OCI-LY1 (cell line): Measurements from ENCODE around the gene TSPYL4.

Source experiments
- H2AFZ ChIP-seq: fragments of 200-600 bp; sonication (generic), shearing (Covaris generic); 2 replicates; pipeline ENCODE4 v1.6.0; 2014; ENCODE audit warnings: antibody characterized with exemption, mild to moderate bottlenecking, low read length
- H3F3A ChIP-seq: fragments of 200-600 bp; sonication (generic), shearing (Covaris generic); 2 replicates; pipeline ENCODE4 v1.6.0; 2014; ENCODE audit warnings: mild to moderate bottlenecking, antibody characterized with exemption, low read length, moderate library complexity; ENCODE audit not compliant: insufficient read depth
- H3K27ac ChIP-seq: fragments of 200-600 bp; sonication (generic); 2 replicates; pipeline ENCODE4 v1.5.1; 2014; ENCODE audit warnings: low read length, mixed run types, mild to moderate bottlenecking, low read depth; ENCODE audit not compliant: poor library complexity, severe bottlenecking
- H3K27me3 ChIP-seq: fragments of 200-600 bp; sonication (generic); 2 replicates; pipeline ENCODE4 v1.6.0; 2014; ENCODE audit warnings: antibody characterized with exemption, mild to moderate bottlenecking, low read length, moderate library complexity; ENCODE audit not compliant: insufficient read depth
- H3K36me3 ChIP-seq: fragments of 200-600 bp; sonication (generic); 2 replicates; pipeline ENCODE4 v1.6.1; 2014; ENCODE audit warnings: mild to moderate bottlenecking, antibody characterized with exemption, low read length, moderate library complexity, mixed read lengths; ENCODE audit not compliant: insufficient read depth
- H3K4me1 ChIP-seq: fragments of 200-600 bp; sonication (generic); 2 replicates; pipeline ENCODE4 v1.5.1; 2014; ENCODE audit warnings: mild to moderate bottlenecking, low read length, moderate library complexity; ENCODE audit not compliant: insufficient read depth, severe bottlenecking
- H3K4me2 ChIP-seq: fragments of 200-600 bp; sonication (generic), shearing (Covaris generic); 2 replicates; pipeline ENCODE4 v1.6.1; 2014; ENCODE audit warnings: low read length
- H3K4me3 ChIP-seq: fragments of 200-600 bp; sonication (generic); 2 replicates; pipeline ENCODE4 v1.5.1; 2014; ENCODE audit warnings: low read length, low read depth, mild to moderate bottlenecking, mixed read lengths; ENCODE audit not compliant: poor library complexity, severe bottlenecking
- H3K79me2 ChIP-seq: fragments of 200-600 bp; shearing (Covaris generic); 2 replicates; pipeline ENCODE4 v1.6.1; 2016; ENCODE audit warnings: mixed run types, low read length, mixed read lengths; ENCODE audit not compliant: insufficient read depth
- H3K9ac ChIP-seq: fragments of 200-600 bp; sonication (generic), shearing (Covaris generic); 2 replicates; pipeline ENCODE4 v1.6.1; 2014; ENCODE audit warnings: mild to moderate bottlenecking, low read length, mixed read lengths
- H3K9me2 ChIP-seq: fragments of 200-600 bp; sonication (generic), shearing (Covaris generic); 2 replicates; pipeline ENCODE4 v1.6.1; 2014; ENCODE audit warnings: low read depth, mild to moderate bottlenecking, low read length, mixed read lengths
- H3K9me3 ChIP-seq: fragments of 200-600 bp; shearing (Covaris generic); 2 replicates; pipeline ENCODE4 v1.6.1; 2014; ENCODE audit warnings: low read length, mixed read lengths
- H4K20me1 ChIP-seq: fragments of 200-600 bp; sonication (generic), shearing (Covaris generic); 2 replicates; pipeline ENCODE4 v1.6.0; 2016; ENCODE audit warnings: mild to moderate bottlenecking, low read length; ENCODE audit not compliant: insufficient read depth
- CTCF ChIP-seq: fragments of 200-600 bp; sonication (generic), shearing (Covaris generic); IDR thresholded peaks from 2 replicates; pipeline ENCODE4 v1.5.1; 2017; ENCODE audit warnings: mild to moderate bottlenecking, antibody characterized with exemption, low read length, moderate library complexity, mixed read lengths
- EZH2 ChIP-seq: fragments of 200-600 bp; sonication (generic), shearing (Covaris generic); IDR thresholded peaks from 2 replicates; pipeline ENCODE4 v1.8.0; 2017; ENCODE audit warnings: borderline replicate concordance, mixed run types, mild to moderate bottlenecking, antibody characterized with exemption, low read length, moderate library complexity, mixed read lengths

The TSPYL4 gene

GRCh38 chr6:116279232-116280160, 25.6 kb upstream of the TSPYL4 start, which contains the start of gene TSPYL1:
TSS of gene TSPYL1 (minus strand) at chr6:116279930. CDS start at chr6:116279830, 100 bp downstream.
- H3K4me2 ChIP-seq = peak within 1 kb of the TSS; percentile 80
- H3K9me2 ChIP-seq = no peaks in the 10 kb centered on the region
- no peaks in the 10 kb centered on the region for H3K9me3 ChIP-seq
- peak; percentile 23; the same call in 1 of the 2 replicates for TF ChIP-seq CTCF
- no peak for TF ChIP-seq EZH2
- peak within 1 kb of the TSS; percentile 75 for H3K27ac ChIP-seq
- peak within 1 kb of the TSS; percentile 83 for H2AFZ ChIP-seq
- H4K20me1 ChIP-seq = 0 out of 2 replicates have a peak, but pooled peaks cover 3% of the 10 kb centered on the region
- H3K9ac ChIP-seq = peak within 1 kb of the TSS; percentile 80
- H3K79me2 ChIP-seq = peaks cover 31% of the 10 kb centered on the region
- H3K27me3 ChIP-seq = no peaks in the 10 kb centered on the region
- H3K4me3 ChIP-seq = peak within 1 kb of the TSS; percentile 80
- no peaks in the 10 kb centered on the region for H3F3A ChIP-seq
- H3K36me3 ChIP-seq = peaks cover 26% of the 10 kb centered on the region
- peaks cover 55% of the 10 kb centered on the region for H3K4me1 ChIP-seq

GRCh38 chr6:116278854-116279231, 25.0 kb upstream of the TSPYL4 start:
- TF ChIP-seq EZH2 (no peak), CTCF (no peak)
- Histone ChIP-seq H4K20me1 (0 out of 2 replicates have a peak, but pooled peaks cover 3% of the 10 kb centered on the region), H3K9ac (peak overlapping the region; percentile 80), H3K36me3 (peaks cover 26% of the 10 kb centered on the region), H3K9me2 (no peaks in the 10 kb centered on the region), H3K9me3 (no peaks in the 10 kb centered on the region), H3K4me2 (peak overlapping the region; percentile 80), H3K4me3 (peak overlapping the region; percentile 80), H3K4me1 (peaks cover 55% of the 10 kb centered on the region), H3K27ac (peak overlapping the region; percentile 75), H3K79me2 (peaks cover 31% of the 10 kb centered on the region), H3K27me3 (no peaks in the 10 kb centered on the region), H2AFZ (no peak overlapping the region), H3F3A (no peaks in the 10 kb centered on the region)

GRCh38 chr6:116278481-116278829, 24.6 kb upstream of the TSPYL4 start:
- TF ChIP-seq EZH2 (no peak), CTCF (no peak)
- Histone ChIP-seq H3K27me3 (no peaks in the 10 kb centered on the region), H4K20me1 (0 out of 2 replicates have a peak, but pooled peaks cover 3% of the 10 kb centered on the region), H3K4me3 (peak overlapping the region; percentile 80), H3K9me2 (no peaks in the 10 kb centered on the region), H3K36me3 (peaks cover 29% of the 10 kb centered on the region), H3K9ac (peak overlapping the region; percentile 80), H3K4me2 (peak overlapping the region; percentile 80), H3K79me2 (peaks cover 31% of the 10 kb centered on the region), H3F3A (no peaks in the 10 kb centered on the region), H3K9me3 (no peaks in the 10 kb centered on the region), H2AFZ (no peak overlapping the region), H3K27ac (no peak overlapping the region), H3K4me1 (peaks cover 55% of the 10 kb centered on the region)
